Inflammatory macrophage (primary cell): ENCODE results near the gene SPATA33.

Experiments
- DNase-seq, 2 donors: peaks; one replicate each; pipeline ENCODE4 v3.0.0-alpha.2; 2020 to 2022

The SPATA33 gene

DNA sequence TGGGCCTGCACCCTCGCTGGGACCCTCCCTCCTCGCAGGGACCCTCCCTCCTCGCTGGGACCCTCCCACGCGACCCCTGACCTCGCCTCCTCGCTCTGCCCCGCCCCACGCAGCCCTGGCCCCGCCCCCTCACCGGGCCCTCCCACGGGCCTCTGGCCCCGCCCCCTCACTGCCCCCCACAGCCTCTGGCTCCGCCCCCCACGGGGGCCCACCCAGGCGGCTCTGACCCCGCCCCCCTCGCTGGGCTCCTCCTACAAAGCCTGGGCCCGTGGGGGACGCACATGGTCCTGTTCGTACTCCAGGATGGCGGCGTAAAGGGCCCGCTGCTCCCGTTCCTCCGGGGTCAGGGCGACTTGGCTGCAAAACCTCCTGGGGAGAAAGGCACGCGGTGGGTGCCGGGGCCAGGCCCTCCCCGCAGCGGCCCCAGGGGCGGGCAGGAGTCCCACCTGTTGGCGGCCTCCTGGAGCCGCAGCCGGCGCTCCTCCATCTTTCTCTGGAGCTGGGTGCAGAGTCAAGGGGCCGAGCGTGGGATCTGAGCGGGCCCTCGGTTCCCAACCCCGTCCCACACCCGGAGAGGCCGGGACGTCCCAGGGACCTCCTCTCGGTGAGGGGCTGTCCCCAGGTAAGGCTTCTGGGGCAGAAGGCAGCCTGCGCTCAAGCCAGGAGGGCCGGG, 54.1 kb downstream of the SPATA33 start:
- DNase-seq: peak; percentile 41 to 50

DNA sequence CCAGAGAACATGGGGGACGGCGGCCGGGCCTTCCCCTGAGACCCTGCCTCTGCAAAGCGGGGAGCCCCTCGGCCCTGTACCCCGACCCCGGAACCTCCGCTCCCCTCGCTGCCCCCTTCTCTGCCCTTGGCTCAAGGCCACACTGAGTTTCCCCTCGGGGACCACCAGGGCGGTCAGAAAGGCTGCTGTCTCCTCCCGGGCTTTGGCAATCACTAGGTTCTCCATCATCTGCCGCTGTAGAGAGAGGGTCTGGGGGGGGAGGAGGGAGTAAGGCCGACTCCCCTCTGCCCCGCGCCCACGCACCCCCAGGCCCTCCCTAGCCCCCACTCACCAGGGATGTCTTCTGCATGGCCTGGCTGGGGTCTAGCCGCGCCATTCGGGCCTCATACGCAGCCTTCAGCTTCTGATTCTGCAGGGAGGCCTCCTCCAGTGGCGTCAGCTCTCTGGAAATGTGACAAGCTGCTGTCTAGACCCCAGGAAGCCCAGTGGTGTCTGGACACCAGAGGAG, 54.7 kb downstream of the SPATA33 start:
- DNase-seq: no peak

DNA sequence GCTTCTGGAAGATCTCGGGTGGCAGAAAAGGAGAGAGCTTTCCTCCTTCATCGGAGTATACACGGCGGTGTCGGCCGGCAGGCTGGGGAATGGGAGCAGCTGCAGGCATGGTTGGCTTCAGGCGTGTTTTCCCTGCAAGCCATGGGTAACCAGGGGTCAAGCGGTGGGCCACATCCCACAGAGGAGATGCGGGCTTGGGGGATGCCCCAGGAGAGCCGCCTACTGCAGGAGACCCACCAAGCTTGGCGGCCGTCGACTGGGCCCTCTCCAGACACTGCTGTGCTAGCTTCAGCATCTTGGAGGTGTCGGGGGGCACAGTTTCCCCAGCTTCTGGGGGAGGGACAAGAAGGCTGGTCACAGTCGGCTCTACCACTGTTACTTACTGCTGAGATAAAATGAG, 58.9 kb downstream of the SPATA33 start:
- DNase-seq: no peak

DNA sequence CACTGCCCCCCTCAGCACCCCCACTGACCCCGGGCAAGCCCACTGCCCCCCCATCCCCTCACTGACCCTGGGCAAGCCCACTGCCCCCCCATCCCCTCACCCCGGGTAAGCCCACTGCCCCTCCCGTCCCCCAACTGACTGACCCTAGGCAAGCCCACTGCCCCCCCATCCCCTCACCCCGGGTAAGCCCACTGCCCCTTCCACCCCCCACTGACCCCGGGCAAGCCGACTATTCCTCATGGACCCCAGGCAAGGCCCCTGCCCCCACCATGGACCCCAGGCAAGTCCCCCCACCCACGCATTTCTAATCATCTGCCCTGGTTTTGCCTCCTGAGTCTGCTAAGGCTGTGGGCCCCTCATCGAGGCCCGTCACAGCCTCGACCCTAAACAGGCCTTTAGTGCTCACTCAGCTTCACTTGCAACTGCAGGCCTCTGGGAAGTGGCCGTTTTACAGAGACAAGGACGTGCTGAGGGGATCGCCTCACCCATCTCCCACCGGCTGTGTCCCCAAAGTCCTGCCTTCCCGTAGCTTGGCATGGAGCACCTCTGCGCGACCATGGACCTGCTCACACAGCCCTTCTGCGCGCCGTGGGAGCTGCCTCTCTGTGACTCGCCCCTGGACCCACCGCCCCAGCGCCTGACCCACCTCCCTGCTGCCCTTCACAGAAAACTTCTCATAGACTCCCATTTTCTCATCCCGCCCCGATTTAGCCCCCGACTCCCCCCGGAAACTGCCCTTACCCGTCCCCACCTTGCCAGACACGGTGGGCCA, 59.5 kb downstream of the SPATA33 start:
- DNase-seq: no peak

DNA sequence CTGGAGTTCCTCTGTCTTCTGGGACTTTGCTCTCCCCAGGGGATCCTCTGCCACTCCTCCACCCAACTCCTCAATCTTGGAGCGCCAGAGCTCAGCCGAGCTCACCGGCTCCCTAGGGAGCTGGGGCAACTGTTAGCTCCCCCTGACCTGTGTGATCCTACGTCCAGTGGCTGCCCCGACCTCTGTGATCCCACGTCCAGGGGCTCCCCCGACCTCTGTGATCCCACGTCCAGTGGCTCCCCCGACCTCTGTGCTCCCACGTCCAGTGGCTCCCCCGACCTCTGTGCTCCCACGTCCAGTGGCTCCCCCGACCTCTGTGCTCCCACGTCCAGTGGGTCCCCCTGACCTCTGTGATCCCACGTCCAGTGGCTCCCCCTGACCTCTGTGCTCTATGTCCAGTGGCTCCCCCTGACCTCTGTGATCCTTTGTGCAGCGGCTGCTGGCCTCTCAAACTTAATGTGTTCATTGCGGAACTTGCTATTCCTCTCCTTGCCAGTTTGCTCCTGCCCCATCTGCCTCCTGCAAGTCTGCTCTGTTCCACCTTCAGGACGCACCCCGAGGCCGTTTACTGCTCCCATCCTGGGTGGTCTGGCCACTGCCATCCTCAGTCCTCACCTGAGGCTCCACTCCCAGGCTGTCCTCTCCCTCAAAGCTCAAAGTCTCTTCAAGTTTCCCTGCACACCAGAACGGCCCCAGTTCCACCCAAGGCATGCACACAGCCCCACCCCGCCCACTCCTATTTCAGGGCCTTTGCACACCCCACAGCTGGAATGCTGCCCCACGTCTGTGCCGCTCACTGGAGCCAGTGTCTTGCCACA, 60.3 kb downstream of the SPATA33 start:
- DNase-seq: peak in 1 of 2 donors; percentile 36
